Thyroid gland (tissue), 4 donors: ENCODE data around the gene L3MBTL4.
"Not testable (repeated sequence)": the region's sequence is repeated elsewhere in the genome, so short reads cannot be mapped to it uniquely, and the experiment has no call there.

ENCODE experiments used
- CTCF ChIP-seq, 6 experiments: fragments of 200-600 bp in 3 of 6; fragments of 450-650 bp in 3 of 6; sonication (generic) in 3 of 6; IDR thresholded peaks; one replicate each; pipeline ENCODE4 v1.5.1; 2016 to 2019; ENCODE audit warnings: antibody characterized with exemption in 6 of 6, mild to moderate bottlenecking in 2 of 6, inconsistent platforms in 1 of 6, moderate library complexity in 1 of 6
- POLR2A ChIP-seq, 2 donors: fragments of 450-650 bp; IDR thresholded peaks; one replicate each; pipeline ENCODE4 v1.6.1; 2017; ENCODE audit warnings: antibody characterized with exemption in 2 of 2, mild to moderate bottlenecking in 2 of 2, moderate library complexity in 1 of 2

GRCh38 chr18:6072423-6072822, 342.3 kb downstream of the L3MBTL4 start:
- TF ChIP-seq CTCF, POLR2A (IDR thresholded peaks at IDR 0.05): not testable (repeated sequence)
